ENCODE measurements around the gene KCNJ11. TPM values are rescaled to one million over a fixed set of nuclear protein-coding genes. Genes with fewer than 3 reads are reported as not detected.

Gene KCNJ11
- total RNA-seq, 1 donor from 2014 or later = 0.20 TPM

GRCh38 chr11:17408641-17409040 is 20.2 kb upstream of the KCNJ11 start:
- DNase-seq (ENCODE audit: low read depth, low spot score) = no peak

- DNase-seq (ENCODE audit: low read depth, low spot score) = no peak
Measured at GRCh38 chr11:17408026-17408425, 19.6 kb upstream of the KCNJ11 start.

GRCh38 chr11:17407575-17407974 is 19.1 kb upstream of the KCNJ11 start:
- DNase-seq (ENCODE audit: low read depth, low spot score) = no peak

- no peak for DNase-seq (ENCODE audit: low read depth, low spot score)
Measured at GRCh38 chr11:17406818-17407149, 18.3 kb upstream of the KCNJ11 start.

- no peak for DNase-seq (ENCODE audit: low read depth, low spot score)
Measured at GRCh38 chr11:17406082-17406817, 17.8 kb upstream of the KCNJ11 start.

GRCh38 chr11:17405232-17406005 is 17.0 kb upstream of the KCNJ11 start:
- DNase-seq (ENCODE audit: low read depth, low spot score) = no peak

- DNase-seq (ENCODE audit: low read depth, low spot score) = no peak
Measured at GRCh38 chr11:17403980-17404759, 15.7 kb upstream of the KCNJ11 start.

GRCh38 chr11:17402486-17402885 is 14.0 kb upstream of the KCNJ11 start:
- no peak for DNase-seq (ENCODE audit: low read depth, low spot score)

GRCh38 chr11:17401841-17402240 is 13.4 kb upstream of the KCNJ11 start:
- DNase-seq (ENCODE audit: low read depth, low spot score) = no peak

GRCh38 chr11:17401316-17401715 is 12.9 kb upstream of the KCNJ11 start:
- no peak for DNase-seq (ENCODE audit: low read depth, low spot score)

GRCh38 chr11:17400048-17400775 is 11.8 kb upstream of the KCNJ11 start:
- no peak for DNase-seq (ENCODE audit: low read depth, low spot score)

GRCh38 chr11:17399236-17399635 is 10.8 kb upstream of the KCNJ11 start:
- no peak for DNase-seq (ENCODE audit: low read depth, low spot score)

- DNase-seq (ENCODE audit: low read depth, low spot score) = no peak
Measured at GRCh38 chr11:17397311-17398002, 9.0 kb upstream of the KCNJ11 start.

- DNase-seq (ENCODE audit: low read depth, low spot score) = no peak
Measured at GRCh38 chr11:17396598-17397310, 8.3 kb upstream of the KCNJ11 start.

- no peak for DNase-seq (ENCODE audit: low read depth, low spot score)
Measured at GRCh38 chr11:17395978-17396377, 7.5 kb upstream of the KCNJ11 start.

GRCh38 chr11:17395554-17395961 is 7.1 kb upstream of the KCNJ11 start:
- no peak for DNase-seq (ENCODE audit: low read depth, low spot score)

- no peak for DNase-seq (ENCODE audit: low read depth, low spot score)
Measured at GRCh38 chr11:17394743-17395390, 6.4 kb upstream of the KCNJ11 start.

GRCh38 chr11:17393472-17393871 is 5.0 kb upstream of the KCNJ11 start:
- DNase-seq (ENCODE audit: low read depth, low spot score) = no peak

- DNase-seq (ENCODE audit: low read depth, low spot score) = no peak
Measured at GRCh38 chr11:17392872-17393271, 4.4 kb upstream of the KCNJ11 start.

Measured in pulmonary artery endothelial cell (primary cell).